Neuronal stem cell (in vitro differentiated cells): ENCODE data around the gene SURF4.
A peak's percentile ranks its signal among the peaks of the same experiment; 100 is the strongest.

Experiments
- DNase-seq: peaks from one replicate; pipeline ENCODE4 v3.0.0-alpha.2; 2013; ENCODE audit warnings: low spot score
- H2AFZ ChIP-seq: one replicate; pipeline ENCODE4 v1.6.1; 2013; ENCODE audit warnings: mild to moderate bottlenecking, low read length, inconsistent platforms
- H2AK5ac ChIP-seq: 2 replicates; pipeline ENCODE4 v1.6.1; 2013; ENCODE audit warnings: low read depth, mild to moderate bottlenecking, inconsistent platforms, low read length, moderate library complexity, mixed read lengths
- H2BK120ac ChIP-seq: 2 replicates; pipeline ENCODE4 v1.6.1; 2013; ENCODE audit warnings: low read depth, mild to moderate bottlenecking, inconsistent platforms, low read length, moderate library complexity, mixed read lengths
- H2BK12ac ChIP-seq: one replicate; pipeline ENCODE4 v1.6.1; 2013; ENCODE audit warnings: low read length, inconsistent platforms
- H2BK15ac ChIP-seq: 2 replicates; pipeline ENCODE4 v1.6.1; 2013; ENCODE audit warnings: mild to moderate bottlenecking, low read length, inconsistent platforms, mixed read lengths
- H2BK5ac ChIP-seq: one replicate; pipeline ENCODE4 v1.6.1; 2013; ENCODE audit warnings: inconsistent platforms, mild to moderate bottlenecking, low read length, moderate library complexity
- H3K14ac ChIP-seq: one replicate; pipeline ENCODE4 v1.6.1; 2013; ENCODE audit warnings: low read length, inconsistent platforms
- H3K18ac ChIP-seq: 2 replicates; pipeline ENCODE4 v1.6.1; 2013; ENCODE audit warnings: low read length, inconsistent platforms
- H3K23ac ChIP-seq: 2 replicates; pipeline ENCODE4 v1.6.1; 2013; ENCODE audit warnings: low read depth, mild to moderate bottlenecking, mixed read lengths, low read length, inconsistent platforms; ENCODE audit not compliant: poor library complexity
- H3K27ac ChIP-seq: replicated peaks from 3 replicates; pipeline ENCODE4 v1.5.1; 2013; ENCODE audit warnings: low read length, inconsistent platforms
- H3K27me3 ChIP-seq, 3 experiments: 2 replicates each; pipeline ENCODE4 v1.6.1; 2013; ENCODE audit warnings: low read length in 3 of 3, mild to moderate bottlenecking in 2 of 3, inconsistent platforms in 1 of 3, low read depth in 1 of 3, mixed read lengths in 1 of 3, moderate library complexity in 1 of 3; ENCODE audit not compliant: control insufficient read depth in 3 of 3, insufficient read depth in 3 of 3
- H3K36me3 ChIP-seq, 2 donors: replicated peaks in 1 of 2; 2 replicates each; pipeline ENCODE4 v1.6.1; 2013; ENCODE audit warnings: low read length in 2 of 2; ENCODE audit not compliant: control insufficient read depth in 2 of 2, insufficient read depth in 2 of 2
- H3K4ac ChIP-seq: 2 replicates; pipeline ENCODE4 v1.6.1; 2013; ENCODE audit warnings: inconsistent platforms, mild to moderate bottlenecking, low read length, moderate library complexity
- H3K4me1 ChIP-seq, 2 donors: 1 replicate in 1 of 2; 2 replicates in 1 of 2; pipeline ENCODE4 v1.6.1; 2013; ENCODE audit warnings: low read length in 2 of 2, low read depth in 1 of 2; ENCODE audit not compliant: control insufficient read depth in 2 of 2, insufficient read depth in 1 of 2
- H3K4me2 ChIP-seq: one replicate; pipeline ENCODE4 v1.6.1; 2013; ENCODE audit warnings: mild to moderate bottlenecking, low read length, inconsistent platforms; ENCODE audit not compliant: insufficient read depth, poor library complexity, severe bottlenecking
- H3K4me3 ChIP-seq, 2 donors: 2 replicates each; pipeline ENCODE4 v1.5.1; 2013; ENCODE audit warnings: low read length in 2 of 2, mild to moderate bottlenecking in 2 of 2, inconsistent platforms in 1 of 2, moderate library complexity in 1 of 2
- H3K79me1 ChIP-seq: one replicate; pipeline ENCODE4 v1.6.1; 2013; ENCODE audit warnings: low read depth, mild to moderate bottlenecking, inconsistent platforms, low read length, moderate library complexity
- H3K9ac ChIP-seq: one replicate; pipeline ENCODE4 v1.6.1; 2013; ENCODE audit warnings: mild to moderate bottlenecking, low read depth, low read length, inconsistent platforms; ENCODE audit not compliant: poor library complexity
- H3K9me3 ChIP-seq, 2 donors: replicated peaks in 1 of 2; 2 replicates each; pipeline versions ENCODE3 to v1.6.1; 2013; ENCODE audit warnings: low read length in 2 of 2, mild to moderate bottlenecking in 2 of 2, inconsistent platforms in 1 of 2, low read depth in 1 of 2, mixed read lengths in 1 of 2, moderate library complexity in 1 of 2; ENCODE audit not compliant: control insufficient read depth in 2 of 2, insufficient read depth in 1 of 2
- H4K8ac ChIP-seq: one replicate; pipeline ENCODE4 v1.6.1; 2013; ENCODE audit warnings: low read depth, mild to moderate bottlenecking, inconsistent platforms, low read length, moderate library complexity
- H4K91ac ChIP-seq: one replicate; pipeline ENCODE4 v1.6.1; 2013; ENCODE audit warnings: low read length, low read depth, mild to moderate bottlenecking, inconsistent platforms; ENCODE audit not compliant: poor library complexity
- WGBS, 2 donors: extraction: QIAGEN DNeasy Blood & Tissue Kit; methylation state at CpG; one replicate each; pipeline ENCODE4 v1.1.7; 2013; ENCODE audit warnings: missing lambda C conversion rate in 2 of 2, mixed read lengths in 1 of 2; ENCODE audit not compliant: insufficient read length in 2 of 2, insufficient replicate concordance in 1 of 2; ENCODE audit errors: extremely low coverage in 2 of 2; 5-methylcytosine and 5-hydroxymethylcytosine counted together

SURF4 gene

GRCh38 chr9:133380734-133381133 is 4.9 kb upstream of the SURF4 start:
- peaks cover 0 to 3% (median 0%) of the 10 kb centered on the region in 3 experiments for H3K27me3 ChIP-seq
- no peak overlapping the region for H3K14ac ChIP-seq
- H2AFZ ChIP-seq: no peak overlapping the region
- no peak overlapping the region for H2BK5ac ChIP-seq
- H4K8ac ChIP-seq: no peak overlapping the region
- no peak overlapping the region for H3K23ac ChIP-seq
- H3K4me3 ChIP-seq: no peak overlapping the region
- peaks cover 2% of the 10 kb centered on the region for H3K79me1 ChIP-seq
- peaks cover 7 to 10% of the 10 kb centered on the region in 2 donors for H3K9me3 ChIP-seq
- H3K36me3 ChIP-seq: peaks cover 0 to 2% of the 10 kb centered on the region in 2 donors
- H2AK5ac ChIP-seq: no peak overlapping the region
- DNase-seq: no peak
- H3K4me1 ChIP-seq: peaks cover 2% of the 10 kb centered on the region in 2 donors
- WGBS, 2 donors: no CpG with 5 or more reads among the region's 4 CpGs
- H3K4ac ChIP-seq: no peak overlapping the region
- no peak overlapping the region for H2BK15ac ChIP-seq
- H2BK12ac ChIP-seq: no peak overlapping the region
- no peak overlapping the region for H4K91ac ChIP-seq
- H3K18ac ChIP-seq: no peak overlapping the region
- no peak overlapping the region for H3K9ac ChIP-seq
- no peak overlapping the region for H2BK120ac ChIP-seq
- no peak overlapping the region for H3K4me2 ChIP-seq
- no peak overlapping the region for H3K27ac ChIP-seq

- no CpG with 5 or more reads among the region's 14 CpGs for WGBS, 2 donors
- H3K4me2 ChIP-seq: no peak overlapping the region
Measured at GRCh38 chr9:133379153-133380086, 3.6 kb upstream of the SURF4 start.

GRCh38 chr9:133378408-133378962 is 2.6 kb upstream of the SURF4 start:
- Histone ChIP-seq H3K4ac (no peak overlapping the region), H2AK5ac (no peak overlapping the region), H3K4me3 (no peak overlapping the region), H3K14ac (no peak overlapping the region), H4K8ac (no peak overlapping the region), H2BK120ac (no peak overlapping the region), H3K4me2 (no peak overlapping the region), H3K23ac (no peak overlapping the region), H3K9me3 (peaks cover 5 to 10% of the 10 kb centered on the region in 2 donors), H3K9ac (no peak overlapping the region), H3K27ac (no peak overlapping the region), H3K36me3 (peaks cover 2 to 7% of the 10 kb centered on the region in 2 donors), H3K4me1 (peaks cover 2 to 7% of the 10 kb centered on the region in 2 donors), H3K27me3 (peaks cover 0 to 3% (median 0%) of the 10 kb centered on the region in 3 experiments), H2BK15ac (no peak overlapping the region), H2AFZ (no peak overlapping the region), H2BK12ac (no peak overlapping the region), H3K18ac (no peak overlapping the region), H2BK5ac (no peak overlapping the region), H4K91ac (no peak overlapping the region), H3K79me1 (peaks cover 2% of the 10 kb centered on the region)
- DNase-seq: no peak
- WGBS, 2 donors: no CpG with 5 or more reads among the region's 1 CpG

More at GRCh38 chr9:133379153-133380086, 3.6 kb upstream of the SURF4 start:
- no peak overlapping the region for H3K9ac ChIP-seq
- peak overlapping the region in 1 of 2 donors; percentile 14 for H3K4me3 ChIP-seq
- peak overlapping the region; percentile 20 for H2BK15ac ChIP-seq
- H2BK5ac ChIP-seq: no peak overlapping the region
- no peak for DNase-seq
- peaks cover 2 to 7% of the 10 kb centered on the region in 2 donors for H3K4me1 ChIP-seq
- peaks cover 0 to 3% (median 0%) of the 10 kb centered on the region in 3 experiments for H3K27me3 ChIP-seq
- no peak overlapping the region for H2AFZ ChIP-seq
- peak overlapping the region; percentile 32 for H3K14ac ChIP-seq
- H3K36me3 ChIP-seq: peaks cover 0 to 2% of the 10 kb centered on the region in 2 donors
- H3K4ac ChIP-seq: no peak overlapping the region
- H3K18ac ChIP-seq: peak overlapping the region; percentile 72
- H3K27ac ChIP-seq: no peak overlapping the region
- no peak overlapping the region for H4K91ac ChIP-seq
- no peak overlapping the region for H2BK12ac ChIP-seq
- H3K79me1 ChIP-seq: peaks cover 2% of the 10 kb centered on the region
- peak overlapping the region; percentile 40 for H2AK5ac ChIP-seq
- H4K8ac ChIP-seq: no peak overlapping the region
- no peak overlapping the region for H2BK120ac ChIP-seq
- H3K9me3 ChIP-seq: peaks cover 7 to 10% of the 10 kb centered on the region in 2 donors
- H3K23ac ChIP-seq: peak overlapping the region; percentile 39

- no peak overlapping the region for H2BK5ac ChIP-seq
- no peak overlapping the region for H3K4me2 ChIP-seq
- H3K9ac ChIP-seq: no peak overlapping the region
- no peak for DNase-seq
- no CpG with 5 or more reads among the region's 6 CpGs for WGBS, 2 donors
- H3K36me3 ChIP-seq: peaks cover 5 to 14% of the 10 kb centered on the region in 2 donors
- peak overlapping the region; percentile 7 for H2AFZ ChIP-seq
- no peak overlapping the region for H3K4me3 ChIP-seq
- no peak overlapping the region for H2BK15ac ChIP-seq
- H3K27me3 ChIP-seq: peaks cover 0 to 4% (median 0%) of the 10 kb centered on the region in 3 experiments
- H2BK120ac ChIP-seq: no peak overlapping the region
- no peak overlapping the region for H2BK12ac ChIP-seq
- peaks cover 3 to 10% of the 10 kb centered on the region in 2 donors for H3K9me3 ChIP-seq
- H3K14ac ChIP-seq: no peak overlapping the region
- no peak overlapping the region for H3K18ac ChIP-seq
- no peak overlapping the region for H3K4ac ChIP-seq
- peaks cover 2 to 7% of the 10 kb centered on the region in 2 donors for H3K4me1 ChIP-seq
- H3K27ac ChIP-seq: no peak overlapping the region
- no peak overlapping the region for H2AK5ac ChIP-seq
- H3K79me1 ChIP-seq: peaks cover 2% of the 10 kb centered on the region
- H4K8ac ChIP-seq: no peak overlapping the region
- H3K23ac ChIP-seq: no peak overlapping the region
- no peak overlapping the region for H4K91ac ChIP-seq
Measured at GRCh38 chr9:133377721-133378216, 1.9 kb upstream of the SURF4 start.
